Ovary (tissue), 9 donors: ENCODE measurements around the gene C3orf18. TPM values are rescaled to one million over a fixed set of nuclear protein-coding genes. Genes with fewer than 3 reads are reported as not detected.

Experiments used
- DNase-seq, 5 donors: peaks; one replicate each; pipeline ENCODE4 v3.0.0-alpha.2; 2019 to 2020
- H3K27ac ChIP-seq, 2 donors: fragments of 200-600 bp; one replicate each; pipeline versions ENCODE4 v1.5.1 to v1.8.0; 2019 to 2022
- H3K27me3 ChIP-seq: fragments of 200-600 bp; one replicate; pipeline ENCODE4 v1.8.0; 2022
- H3K36me3 ChIP-seq: fragments of 200-600 bp; sonication (generic); one replicate; pipeline ENCODE4 v1.5.1; 2019
- H3K4me1 ChIP-seq: one replicate; pipeline ENCODE4 v1.8.1; 2013; ENCODE audit warnings: mild to moderate bottlenecking, moderate library complexity; ENCODE audit not compliant: insufficient read depth
- H3K4me3 ChIP-seq: fragments of 200-600 bp; sonication (generic); one replicate; pipeline ENCODE4 v1.5.1; 2017
- H3K9me3 ChIP-seq, 2 donors: fragments of 200-600 bp in 1 of 2; sonication (generic) in 1 of 2; one replicate each; pipeline versions ENCODE4 v1.5.1 to v1.8.1; 2013 to 2019; ENCODE audit warnings: mild to moderate bottlenecking in 1 of 2, moderate library complexity in 1 of 2
- EP300 ChIP-seq: sonication (generic); formaldehyde crosslinking; IDR thresholded peaks from one replicate; pipeline ENCODE4 v1.6.1; 2017; ENCODE audit warnings: antibody characterized with exemption
- POLR2A ChIP-seq: fragments of 450-650 bp; IDR thresholded peaks from one replicate; pipeline ENCODE4 v1.6.1; 2017; ENCODE audit warnings: antibody characterized with exemption, mild to moderate bottlenecking, moderate library complexity
- WGBS, 3 donors: extraction: QIAGEN DNeasy Blood & Tissue Kit in 1 of 3; methylation state at CpG; one replicate each; pipeline versions ENCODE4 v1.1.5 to v1.1.7; 2013 to 2017; 5-methylcytosine and 5-hydroxymethylcytosine counted together
- intact Hi-C, 4 donors: fragments of 100-400 bp; cut with DNase I; formaldehyde crosslinking; loops; one replicate each; pipeline versions ENCODE4 v1.11.0 to v1.15.1; 2022 to 2023
- polyA plus RNA-seq, 2 donors: library from polyadenylated mRNA; stranded (reverse); fragments of 200-250 nt in 1 of 2; fragments of 350-450 nt in 1 of 2; fragmentation: Illumina TruSeq in 1 of 2; extraction: RNeasy Lipid Tissue Mini Kit (QIAGEN cat#74804) in 1 of 2; gene quantifications; one replicate each; pipeline ENCODE4 v1.2.3, GENCODE V29; 2013 to 2014
- total RNA-seq, 7 donors: library from RNA; depleted of rRNA in 2 of 7; stranded (reverse); fragments of >200 nt in 2 of 7; fragmentation: NEBNext Ultra II Directional in 3 of 7; extraction: Animal tissue kit (Norgen Biotek cat#: 25700) in 3 of 7; gene quantifications; one replicate each; pipeline versions ENCODE4 v1.1.0 to v1.2.4, GENCODE V29; 2016 to 2023
- TF ChIP-seq, protein P1 (sequence below), 3 donors: fragments of 450-650 bp in 2 of 3; fragments of 200-600 bp in 1 of 3; IDR thresholded peaks; one replicate each; pipeline versions ENCODE4 v1.5.1 to v1.8.0; 2016 to 2022; ENCODE audit warnings: antibody characterized with exemption in 3 of 3, mild to moderate bottlenecking in 1 of 3
- donor health status: DM: no; HTN: no; CAD: no; lungs with moderate emphysema.
- donor health status: DM: no; HTN: no; CAD: no.
- donor health status: Bipolar disorder and iron deficiency.
- donor health status: DM: yes; HTN: yes; CAD: no.
- donor health status: DM: no; HTN: no; CAD: no.
- donor health status: DM: yes; HTN: yes; CAD: no.

The C3orf18 gene
- total and polyA plus RNA-seq, 9 donors, result 10.7 to 24.1 (median 17.5) TPM

DNA sequence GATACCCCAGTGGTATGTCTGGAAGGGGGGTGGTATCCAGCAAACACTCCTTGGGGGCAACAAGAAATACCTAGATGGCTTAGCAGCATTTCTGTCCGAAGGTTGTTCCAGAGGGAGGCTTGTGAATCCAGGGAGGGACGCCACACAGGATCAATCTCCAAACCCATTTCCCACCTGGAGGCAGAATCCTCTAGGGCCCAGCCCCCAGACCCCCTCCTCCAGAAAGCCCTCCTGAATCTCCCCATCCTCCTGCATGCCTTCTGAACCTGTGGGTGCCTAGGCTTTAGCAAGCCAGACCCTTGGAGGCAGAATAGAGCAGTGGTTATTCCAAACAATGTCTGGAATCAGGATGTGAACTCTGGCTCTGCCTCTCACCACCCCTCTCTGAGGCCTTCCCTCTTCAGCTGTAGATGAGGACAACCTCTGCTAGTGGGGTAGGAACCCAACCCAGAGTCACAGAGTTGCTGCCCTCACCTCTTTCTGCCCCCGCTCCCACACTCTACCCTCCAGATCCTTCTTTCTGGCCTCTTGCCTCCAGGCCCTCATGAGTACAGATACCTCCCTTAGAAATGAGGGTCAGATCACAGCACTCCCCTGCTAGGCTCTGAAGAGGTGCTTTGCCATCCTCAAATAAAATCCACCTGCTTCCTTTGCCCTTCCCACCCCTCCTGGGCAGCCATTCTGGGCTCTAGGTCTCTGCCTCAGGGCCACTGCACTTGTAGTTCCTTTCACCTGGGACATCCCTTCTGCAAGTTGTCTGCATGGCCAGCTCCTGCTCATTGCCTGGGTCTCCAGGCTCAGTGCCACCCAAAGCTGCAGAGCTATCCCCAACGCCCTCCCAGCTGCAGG, 35.9 kb upstream of the C3orf18 start:
- no peaks in the 10 kb centered on the region for H3K27me3 ChIP-seq
- H3K4me3 ChIP-seq, result no peak overlapping the region
- intact Hi-C loops, result loop anchor here in 1 of 4 donors (10.0 kb wide), 1 partner anchor 249 kb away; the partner anchor contains the start of genes CYB561D2, NPRL2 and TMEM115
- peaks cover 59% of the 10 kb centered on the region for H3K4me1 ChIP-seq
- WGBS, 3 donors, result 66 to 77% (median 70%) methylated on average over 4 of the region's 4 CpGs
- H3K9me3 ChIP-seq, result no peaks in the 10 kb centered on the region
- TF ChIP-seq, protein P1, sequence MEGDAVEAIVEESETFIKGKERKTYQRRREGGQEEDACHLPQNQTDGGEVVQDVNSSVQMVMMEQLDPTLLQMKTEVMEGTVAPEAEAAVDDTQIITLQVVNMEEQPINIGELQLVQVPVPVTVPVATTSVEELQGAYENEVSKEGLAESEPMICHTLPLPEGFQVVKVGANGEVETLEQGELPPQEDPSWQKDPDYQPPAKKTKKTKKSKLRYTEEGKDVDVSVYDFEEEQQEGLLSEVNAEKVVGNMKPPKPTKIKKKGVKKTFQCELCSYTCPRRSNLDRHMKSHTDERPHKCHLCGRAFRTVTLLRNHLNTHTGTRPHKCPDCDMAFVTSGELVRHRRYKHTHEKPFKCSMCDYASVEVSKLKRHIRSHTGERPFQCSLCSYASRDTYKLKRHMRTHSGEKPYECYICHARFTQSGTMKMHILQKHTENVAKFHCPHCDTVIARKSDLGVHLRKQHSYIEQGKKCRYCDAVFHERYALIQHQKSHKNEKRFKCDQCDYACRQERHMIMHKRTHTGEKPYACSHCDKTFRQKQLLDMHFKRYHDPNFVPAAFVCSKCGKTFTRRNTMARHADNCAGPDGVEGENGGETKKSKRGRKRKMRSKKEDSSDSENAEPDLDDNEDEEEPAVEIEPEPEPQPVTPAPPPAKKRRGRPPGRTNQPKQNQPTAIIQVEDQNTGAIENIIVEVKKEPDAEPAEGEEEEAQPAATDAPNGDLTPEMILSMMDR (IDR thresholded peaks at IDR 0.05), result no peak
- TF ChIP-seq EP300 (no peak), POLR2A (no peak)
- peak in 2 of 5 donors; percentile 19 to 23 for DNase-seq
- H3K36me3 ChIP-seq, result no peaks in the 10 kb centered on the region
- peak overlapping the region; percentile 63 to 98 for H3K27ac ChIP-seq

GRCh38 chr3:50602595-50603191, 35.1 kb upstream of the C3orf18 start:
- DNase-seq, result peak in 1 of 5 donors; percentile 29
- peaks cover 58% of the 10 kb centered on the region for H3K4me1 ChIP-seq
- no peaks in the 10 kb centered on the region for H3K9me3 ChIP-seq
- no peaks in the 10 kb centered on the region for H3K27me3 ChIP-seq
- 65 to 68% (median 65%) methylated on average over 9 of the region's 9 CpGs for WGBS, 3 donors
- H3K36me3 ChIP-seq, result no peaks in the 10 kb centered on the region
- TF ChIP-seq, protein P1 (IDR thresholded peaks at IDR 0.05), result no peak
- no peak for TF ChIP-seq EP300
- no peak for TF ChIP-seq POLR2A
- H3K4me3 ChIP-seq, result no peak overlapping the region
- intact Hi-C loops, result loop anchor here in 1 of 4 donors (10.0 kb wide), 1 partner anchor 248 kb away; the partner anchor contains the start of genes CYB561D2, NPRL2 and TMEM115
- peak overlapping the region; percentile 63 to 98 for H3K27ac ChIP-seq

DNA sequence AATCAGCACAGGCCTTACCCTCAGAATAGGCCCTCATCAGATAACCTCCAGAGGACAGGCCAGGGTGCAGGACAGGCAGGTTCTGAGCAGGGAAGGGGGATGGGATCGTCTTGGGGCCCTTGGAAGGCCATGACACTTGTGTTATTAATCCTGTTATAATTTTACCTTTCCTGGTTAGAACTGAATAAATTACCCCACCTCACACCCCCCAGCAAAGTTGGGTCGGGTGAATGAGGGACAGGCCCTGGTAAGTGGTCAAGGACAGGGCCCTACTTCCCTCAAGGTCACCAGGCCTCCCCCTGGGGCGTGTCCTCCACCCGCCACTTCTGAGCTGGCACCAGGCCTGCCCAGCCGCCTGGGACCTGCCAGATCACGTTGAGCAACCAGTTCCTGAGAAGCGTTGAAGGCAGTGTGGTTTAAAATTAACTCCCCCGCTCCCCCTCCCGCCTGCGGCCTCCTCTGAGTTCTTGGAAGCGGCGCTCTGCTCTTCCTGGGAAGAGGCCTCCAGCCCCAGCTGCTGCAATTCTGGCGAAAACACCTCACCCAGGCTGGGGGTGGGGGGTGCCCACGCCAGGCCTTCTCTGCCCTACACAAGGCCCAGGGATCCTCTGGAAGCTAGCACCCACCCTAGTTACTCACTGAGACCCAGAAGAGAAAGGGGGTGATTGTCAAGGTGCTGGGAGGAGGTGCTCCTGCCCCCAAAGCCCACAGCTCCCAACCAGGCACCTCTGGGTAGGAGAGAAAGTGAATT, 33.5 kb upstream of the C3orf18 start:
- H3K4me1 ChIP-seq, result peaks cover 52% of the 10 kb centered on the region
- H3K9me3 ChIP-seq, result no peaks in the 10 kb centered on the region
- H3K27me3 ChIP-seq, result no peaks in the 10 kb centered on the region
- H3K4me3 ChIP-seq, result peak overlapping the region; percentile 19
- intact Hi-C loops, result loop anchor here in 1 of 4 donors (10.0 kb wide), 1 partner anchor 246 kb away; the partner anchor contains the start of genes CYB561D2, NPRL2 and TMEM115
- peak overlapping the region; percentile 75 to 98 for H3K27ac ChIP-seq
- TF ChIP-seq, protein P1 (IDR thresholded peaks at IDR 0.05), result no peak
- TF ChIP-seq EP300 (peak; percentile 94), POLR2A (peak; percentile 33)
- 0 to 1% (median 1%) methylated on average over 13 to 14 of the region's 14 CpGs for WGBS, 3 donors
- peak; percentile 97 to 99 (median 97) for DNase-seq
- H3K36me3 ChIP-seq, result no peaks in the 10 kb centered on the region
